ENCODE measurements around the gene LY9.

DNA sequence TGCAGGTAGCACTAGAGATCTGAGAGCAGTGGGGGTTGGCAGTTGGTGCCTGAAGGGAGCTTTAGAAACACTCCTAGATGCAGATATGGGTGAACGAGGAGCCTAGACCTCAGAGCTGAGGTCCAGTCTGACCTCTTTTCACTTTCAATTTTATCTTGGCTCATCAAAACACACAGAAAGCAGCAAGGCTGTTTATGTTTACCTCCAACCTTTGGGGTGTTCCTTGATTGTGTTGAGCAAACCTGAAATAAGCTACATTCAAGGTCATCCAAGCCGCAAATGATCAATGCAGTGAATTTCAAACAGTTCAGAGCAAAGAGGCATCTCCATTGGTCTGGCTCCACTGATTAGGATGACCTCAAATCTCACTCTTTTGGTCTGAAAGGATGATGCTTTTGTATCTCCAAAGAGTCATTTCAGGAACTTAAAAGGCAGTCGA is 1.3 kb downstream of the LY9 start:
- no peak for TF ChIP-seq POLR2AphosphoS5 (IDR thresholded peaks at IDR 0.05)
- TF ChIP-seq, protein P1, sequence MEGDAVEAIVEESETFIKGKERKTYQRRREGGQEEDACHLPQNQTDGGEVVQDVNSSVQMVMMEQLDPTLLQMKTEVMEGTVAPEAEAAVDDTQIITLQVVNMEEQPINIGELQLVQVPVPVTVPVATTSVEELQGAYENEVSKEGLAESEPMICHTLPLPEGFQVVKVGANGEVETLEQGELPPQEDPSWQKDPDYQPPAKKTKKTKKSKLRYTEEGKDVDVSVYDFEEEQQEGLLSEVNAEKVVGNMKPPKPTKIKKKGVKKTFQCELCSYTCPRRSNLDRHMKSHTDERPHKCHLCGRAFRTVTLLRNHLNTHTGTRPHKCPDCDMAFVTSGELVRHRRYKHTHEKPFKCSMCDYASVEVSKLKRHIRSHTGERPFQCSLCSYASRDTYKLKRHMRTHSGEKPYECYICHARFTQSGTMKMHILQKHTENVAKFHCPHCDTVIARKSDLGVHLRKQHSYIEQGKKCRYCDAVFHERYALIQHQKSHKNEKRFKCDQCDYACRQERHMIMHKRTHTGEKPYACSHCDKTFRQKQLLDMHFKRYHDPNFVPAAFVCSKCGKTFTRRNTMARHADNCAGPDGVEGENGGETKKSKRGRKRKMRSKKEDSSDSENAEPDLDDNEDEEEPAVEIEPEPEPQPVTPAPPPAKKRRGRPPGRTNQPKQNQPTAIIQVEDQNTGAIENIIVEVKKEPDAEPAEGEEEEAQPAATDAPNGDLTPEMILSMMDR (IDR thresholded peaks at IDR 0.05): no peak
- TF ChIP-seq POLR2A (IDR thresholded peaks at IDR 0.05): no peak
- TF ChIP-seq EP300 (IDR thresholded peaks at IDR 0.05): no peak

Measured in upper lobe of left lung (tissue), 4 donors.